Measurements from ENCODE around the gene MYO5A.
A peak's percentile ranks its signal among the peaks of the same experiment; 100 is the strongest.
"Not testable (repeated sequence)": the region's sequence is repeated elsewhere in the genome, so short reads cannot be mapped to it uniquely, and the experiment has no call there.

MYO5A gene

GRCh38 chr15:52540374-52541012 lies 11.8 kb upstream of the MYO5A start:
- no peak for DNase-seq

GRCh38 chr15:52537459-52537858 lies 8.8 kb upstream of the MYO5A start:
- DNase-seq, result no peak

GRCh38 chr15:52532427-52532826 lies 3.7 kb upstream of the MYO5A start:
- no peak for DNase-seq

GRCh38 chr15:52529940-52530339 lies 1.3 kb upstream of the MYO5A start:
- DNase-seq, result no peak

- peak; percentile 51 for DNase-seq
Observed at GRCh38 chr15:52529341-52529924, 753 bp upstream of the MYO5A start.

- DNase-seq, result peak; percentile 40
Observed at GRCh38 chr15:52527911-52528563, 643 bp downstream of the MYO5A start.

GRCh38 chr15:52527196-52527910 lies 1.3 kb downstream of the MYO5A start:
- no peak for DNase-seq

- no peak for DNase-seq
Observed at GRCh38 chr15:52524223-52525136, 4.2 kb downstream of the MYO5A start.

- DNase-seq, result no peak
Observed at GRCh38 chr15:52523647-52524046, 5.0 kb downstream of the MYO5A start.

GRCh38 chr15:52523192-52523591 lies 5.5 kb downstream of the MYO5A start:
- no peak for DNase-seq

GRCh38 chr15:52521682-52522081 lies 7.0 kb downstream of the MYO5A start:
- DNase-seq, result no peak

- DNase-seq, result no peak
Observed at GRCh38 chr15:52520421-52520820, 8.3 kb downstream of the MYO5A start.

GRCh38 chr15:52518487-52519371 lies 10.0 kb downstream of the MYO5A start:
- DNase-seq, result no peak

GRCh38 chr15:52517014-52517413 lies 11.7 kb downstream of the MYO5A start:
- DNase-seq, result no peak

GRCh38 chr15:52515343-52515742 lies 13.3 kb downstream of the MYO5A start:
- DNase-seq, result no peak

- no peak for DNase-seq
Observed at GRCh38 chr15:52514482-52514881, 14.2 kb downstream of the MYO5A start.

- not testable (repeated sequence) for DNase-seq
Observed at GRCh38 chr15:52512869-52513268, 15.8 kb downstream of the MYO5A start.

- DNase-seq, result no peak
Observed at GRCh38 chr15:52511084-52511483, 17.6 kb downstream of the MYO5A start.

- no peak for DNase-seq
Observed at GRCh38 chr15:52509500-52510245, 19.0 kb downstream of the MYO5A start.

GRCh38 chr15:52506549-52506948 lies 22.1 kb downstream of the MYO5A start:
- DNase-seq, result no peak

- no peak for DNase-seq
Observed at GRCh38 chr15:52505151-52505550, 23.5 kb downstream of the MYO5A start.
